ENCODE data around the gene CRNKL1. TPM values are rescaled to one million over a fixed set of nuclear protein-coding genes. Genes with fewer than 3 reads are reported as not detected.

Gene CRNKL1
- polyA plus RNA-seq, 3 donors = 4.0 to 7.4 (median 5.9) TPM

DNA sequence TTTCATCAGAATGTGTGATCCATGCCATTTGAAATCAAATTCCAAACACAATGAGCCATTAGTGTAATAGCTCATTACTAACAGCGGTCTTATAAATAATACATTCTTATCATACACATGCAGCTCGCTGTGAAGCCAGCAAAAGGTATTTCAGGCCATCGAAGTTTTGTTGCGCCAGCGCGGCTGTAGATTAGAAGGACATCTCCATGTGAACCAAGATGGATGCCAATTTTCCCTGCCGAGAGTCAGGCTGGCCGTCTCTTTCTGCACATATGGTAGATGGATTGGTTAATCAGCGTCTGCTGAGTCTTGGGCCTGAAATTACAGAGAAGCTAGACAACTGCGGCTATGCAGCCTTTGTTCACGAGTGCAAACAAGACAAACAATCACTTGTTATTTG is 44.2 kb upstream of the CRNKL1 start:
- Mint-ChIP-seq H3K27ac (no peak overlapping the region), H3K4me1 (no peaks in the 10 kb centered on the region), H3K36me3 (no peaks in the 10 kb centered on the region), H3K27me3 (ENCODE audit: low read depth in 3 of 3) (peaks cover 4 to 8% (median 4%) of the 10 kb centered on the region in 3 donors), H3K4me3 (no peak overlapping the region), H3K9me3 (peaks cover 0 to 3% (median 0%) of the 10 kb centered on the region in 7 donors)
- Histone ChIP-seq H3K4me1 (ENCODE audit: control insufficient read depth in 1 of 2, insufficient read depth in 2 of 2, low read length in 2 of 2) (no peaks in the 10 kb centered on the region), H4K20me1 (ENCODE audit: insufficient read depth, low read length) (no peaks in the 10 kb centered on the region), H3K36me3 (replicated peaks in 1 of 2; ENCODE audit: control insufficient read depth in 1 of 2, insufficient read depth in 2 of 2, low read length in 2 of 2) (no peaks in the 10 kb centered on the region), H3K9me3 (replicated peaks in 1 of 2; ENCODE audit: control insufficient read depth in 1 of 2, insufficient read depth in 1 of 2, low read length in 2 of 2) (no peaks in the 10 kb centered on the region), H3K4me3 (replicated peaks in 1 of 3; ENCODE audit: low read depth in 2 of 3, low read length in 3 of 3) (no peak overlapping the region), H3K9ac (ENCODE audit: insufficient read depth, low read length, poor library complexity, severe bottlenecking) (no peak overlapping the region), H3K27ac (ENCODE audit: low read depth in 1 of 2, low read length in 2 of 2) (no peak overlapping the region), H3K27me3 (ENCODE audit: control insufficient read depth in 2 of 2, insufficient read depth in 2 of 2, low read length in 2 of 2) (no peaks in the 10 kb centered on the region), H3K4me2 (replicated peaks; ENCODE audit: extremely low read depth, low read length, poor library complexity, severe bottlenecking) (no peak overlapping the region), H2AFZ (ENCODE audit: insufficient read depth, low read depth, low read length, poor library complexity, severe bottlenecking) (no peak overlapping the region), H3K79me2 (ENCODE audit: insufficient read depth, low read length) (no peaks in the 10 kb centered on the region)
- no peak for TF ChIP-seq CTCF (IDR thresholded peaks at IDR 0.05)
- no peak for DNase-seq
- intact Hi-C loops (cut with micrococcal nuclease) = no loop called here
- 96% methylated on average over 8 of the region's 11 CpGs for WGBS (ENCODE audit: insufficient coverage)

DNA sequence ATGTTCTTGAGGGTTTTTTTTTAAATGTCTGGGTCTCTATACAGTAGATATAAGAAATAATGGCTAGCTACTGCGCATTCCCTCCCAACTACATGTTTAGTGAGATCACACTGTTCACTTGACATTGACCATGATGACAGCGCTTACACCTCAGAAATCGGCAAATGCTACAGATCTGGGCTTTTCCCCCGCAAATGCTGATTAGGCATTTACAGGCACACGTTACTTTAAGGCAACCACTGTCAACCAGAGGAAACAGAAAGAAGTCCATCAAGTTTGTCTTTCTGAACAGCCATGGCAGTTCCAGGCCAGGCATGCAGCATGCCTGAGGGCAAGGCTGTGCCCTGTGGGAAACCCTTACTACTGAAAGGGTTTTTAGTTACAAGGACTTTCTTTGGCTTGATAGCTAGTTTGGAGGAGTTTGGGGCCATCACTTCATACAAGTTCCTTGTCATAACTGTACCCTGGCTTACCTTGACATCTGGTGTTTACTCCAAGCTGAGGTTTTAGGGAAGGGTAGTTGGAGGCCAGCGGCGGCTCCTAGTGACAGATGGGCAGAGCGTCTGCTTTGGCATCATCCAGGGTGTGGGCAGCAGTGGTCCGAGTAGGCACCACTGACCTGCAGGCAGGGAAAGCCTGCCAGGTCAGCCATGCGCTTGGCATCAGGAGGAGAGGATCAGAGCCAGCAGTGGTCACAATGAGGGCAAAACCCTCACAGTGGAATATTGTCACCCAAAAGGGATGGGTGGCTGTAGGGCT is 43.0 kb upstream of the CRNKL1 start:
- Histone ChIP-seq H3K27ac (ENCODE audit: low read depth in 1 of 2, low read length in 2 of 2) (no peak overlapping the region), H3K9me3 (replicated peaks in 1 of 2; ENCODE audit: control insufficient read depth in 1 of 2, insufficient read depth in 1 of 2, low read length in 2 of 2) (no peaks in the 10 kb centered on the region), H3K4me3 (replicated peaks in 1 of 3; ENCODE audit: low read depth in 2 of 3, low read length in 3 of 3) (no peak overlapping the region), H4K20me1 (ENCODE audit: insufficient read depth, low read length) (no peaks in the 10 kb centered on the region), H2AFZ (ENCODE audit: insufficient read depth, low read depth, low read length, poor library complexity, severe bottlenecking) (no peak overlapping the region), H3K9ac (ENCODE audit: insufficient read depth, low read length, poor library complexity, severe bottlenecking) (no peak overlapping the region), H3K4me1 (ENCODE audit: control insufficient read depth in 1 of 2, insufficient read depth in 2 of 2, low read length in 2 of 2) (no peaks in the 10 kb centered on the region), H3K4me2 (replicated peaks; ENCODE audit: extremely low read depth, low read length, poor library complexity, severe bottlenecking) (no peak overlapping the region), H3K27me3 (ENCODE audit: control insufficient read depth in 2 of 2, insufficient read depth in 2 of 2, low read length in 2 of 2) (no peaks in the 10 kb centered on the region), H3K79me2 (ENCODE audit: insufficient read depth, low read length) (no peaks in the 10 kb centered on the region), H3K36me3 (replicated peaks in 1 of 2; ENCODE audit: control insufficient read depth in 1 of 2, insufficient read depth in 2 of 2, low read length in 2 of 2) (no peaks in the 10 kb centered on the region)
- intact Hi-C loops (cut with micrococcal nuclease) = no loop called here
- H3K36me3 Mint-ChIP-seq = no peaks in the 10 kb centered on the region
- no peak overlapping the region for H3K27ac Mint-ChIP-seq
- no peak overlapping the region for H3K4me3 Mint-ChIP-seq
- H3K27me3 Mint-ChIP-seq (ENCODE audit: low read depth in 3 of 3) = peaks cover 4 to 8% (median 4%) of the 10 kb centered on the region in 3 donors
- WGBS (ENCODE audit: insufficient coverage) = 97% methylated on average over 8 of the region's 10 CpGs
- no peak for TF ChIP-seq CTCF (IDR thresholded peaks at IDR 0.05)
- DNase-seq = no peak
- no peaks in the 10 kb centered on the region for H3K4me1 Mint-ChIP-seq
- peaks cover 0 to 3% (median 0%) of the 10 kb centered on the region in 7 donors for H3K9me3 Mint-ChIP-seq
